ENCODE data around the gene DAPP1. TPM values are rescaled to one million over a fixed set of nuclear protein-coding genes. Genes with fewer than 3 reads are reported as not detected.

The DAPP1 gene
- total and polyA plus RNA-seq, 2 experiments from 2014 or later = not detected

GRCh38 chr4:99841129-99841528 is 24.5 kb downstream of the DAPP1 start:
- H3K27ac Mint-ChIP-seq = no peak overlapping the region

GRCh38 chr4:99843413-99843812 is 26.8 kb downstream of the DAPP1 start:
- H3K36me3 Mint-ChIP-seq (ENCODE audit: low read depth) = no peaks in the 10 kb centered on the region
- no peaks in the 10 kb centered on the region for H3K27me3 Mint-ChIP-seq (ENCODE audit: insufficient read depth, low read depth, poor library complexity)
- no peak overlapping the region for H3K4me2 ChIP-seq
- H3K79me2 ChIP-seq (replicated peaks; ENCODE audit: insufficient read depth) = no peaks in the 10 kb centered on the region
- no peaks in the 10 kb centered on the region for H3K36me3 ChIP-seq (ENCODE audit: insufficient read depth)
- no peak overlapping the region for H3K27ac ChIP-seq (ENCODE audit: low read depth)
- H3K4me1 ChIP-seq (ENCODE audit: insufficient read depth) = no peaks in the 10 kb centered on the region
- no peak overlapping the region for H3K27ac Mint-ChIP-seq
- no peak overlapping the region for H3K4me3 ChIP-seq
- H4K20me1 ChIP-seq (replicated peaks; ENCODE audit: insufficient read depth) = no peaks in the 10 kb centered on the region
- H3K27me3 ChIP-seq (ENCODE audit: insufficient read depth) = no peaks in the 10 kb centered on the region
- no peak for ATAC-seq
- H3K4me3 Mint-ChIP-seq = no peak overlapping the region
- no peak for DNase-seq (ENCODE audit: low spot score)
- no peaks in the 10 kb centered on the region for H3K9me3 Mint-ChIP-seq
- H3K4me1 Mint-ChIP-seq = no peaks in the 10 kb centered on the region
- no peak overlapping the region for H2AFZ ChIP-seq
- no peaks in the 10 kb centered on the region for H3F3A ChIP-seq (replicated peaks; ENCODE audit: low read depth)
- no peaks in the 10 kb centered on the region for H3K9me2 ChIP-seq (ENCODE audit: insufficient read depth)
- no peak for TF ChIP-seq ZNF331 (CRISPR knock-in tag; IDR thresholded peaks at IDR 0.05; ENCODE audit: low read depth)
- TF ChIP-seq ETS1 (IDR thresholded peaks at IDR 0.05) = no peak

More at GRCh38 chr4:99841129-99841528, 24.5 kb downstream of the DAPP1 start:
- TF ChIP-seq STAT1 (IDR thresholded peaks at IDR 0.05; ENCODE audit: unreplicated experiment) (no peak), ETS1 (IDR thresholded peaks at IDR 0.05) (no peak), JUNB (IDR thresholded peaks at IDR 0.05; ENCODE audit: unreplicated experiment) (no peak), ZNF114 (CRISPR knock-in tag; IDR thresholded peaks at IDR 0.05) (no peak), REST (IDR thresholded peaks at IDR 0.05; ENCODE audit: unreplicated experiment) (no peak), ZNF331 (CRISPR knock-in tag; IDR thresholded peaks at IDR 0.05; ENCODE audit: low read depth) (no peak)
- Histone ChIP-seq H3K4me2 (no peak overlapping the region), H2AFZ (no peak overlapping the region), H3F3A (replicated peaks; ENCODE audit: low read depth) (no peaks in the 10 kb centered on the region), H3K4me3 (no peak overlapping the region), H3K36me3 (ENCODE audit: insufficient read depth) (no peaks in the 10 kb centered on the region), H3K27ac (ENCODE audit: low read depth) (no peak overlapping the region), H4K20me1 (replicated peaks; ENCODE audit: insufficient read depth) (no peaks in the 10 kb centered on the region), H3K9me2 (ENCODE audit: insufficient read depth) (no peaks in the 10 kb centered on the region), H3K4me1 (ENCODE audit: insufficient read depth) (no peaks in the 10 kb centered on the region), H3K27me3 (ENCODE audit: insufficient read depth) (no peaks in the 10 kb centered on the region), H3K79me2 (replicated peaks; ENCODE audit: insufficient read depth) (no peaks in the 10 kb centered on the region)
- Mint-ChIP-seq H3K4me3 (no peak overlapping the region), H3K36me3 (ENCODE audit: low read depth) (no peaks in the 10 kb centered on the region), H3K4me1 (no peaks in the 10 kb centered on the region), H3K27me3 (ENCODE audit: insufficient read depth, low read depth, poor library complexity) (no peaks in the 10 kb centered on the region), H3K9me3 (no peaks in the 10 kb centered on the region)
- ATAC-seq (no peak), DNase-seq (ENCODE audit: low spot score) (no peak)

Data from GM23338 (cell line).